HG03064 (cell line): ENCODE results near the gene PRKAG2.
"Not testable (repeated sequence)": the region's sequence is repeated elsewhere in the genome, so short reads cannot be mapped to it uniquely, and the experiment has no call there.

Experiments
- ATAC-seq: cut with Tn5 transposase; IDR thresholded peaks from one replicate; pipeline ENCODE4 v1.9.1; 2021; ENCODE audit warnings: low read depth; ENCODE audit not compliant: unreplicated experiment

PRKAG2 gene

GRCh38 chr7:151852486-151853396, 24.2 kb downstream of the PRKAG2 start:
- no peak for ATAC-seq

GRCh38 chr7:151851782-151852181, 25.1 kb downstream of the PRKAG2 start:
- ATAC-seq, result no peak

GRCh38 chr7:151851145-151851751, 25.7 kb downstream of the PRKAG2 start:
- no peak for ATAC-seq

GRCh38 chr7:151850491-151851124, 26.3 kb downstream of the PRKAG2 start:
- ATAC-seq, result no peak

GRCh38 chr7:151849879-151850260, 27.0 kb downstream of the PRKAG2 start:
- no peak for ATAC-seq

GRCh38 chr7:151849008-151849878, 27.7 kb downstream of the PRKAG2 start:
- ATAC-seq, result no peak

GRCh38 chr7:151847681-151848081, 29.2 kb downstream of the PRKAG2 start:
- ATAC-seq, result no peak

- ATAC-seq, result no peak
These were observed 29.8 kb downstream of the PRKAG2 start for GRCh38 chr7:151847136-151847535.

- no peak for ATAC-seq
These were observed 31.3 kb downstream of the PRKAG2 start for GRCh38 chr7:151845412-151846205.

GRCh38 chr7:151844825-151845200, 32.1 kb downstream of the PRKAG2 start:
- ATAC-seq, result no peak

GRCh38 chr7:151844071-151844824, 32.7 kb downstream of the PRKAG2 start:
- no peak for ATAC-seq

- ATAC-seq, result no peak
These were observed 33.7 kb downstream of the PRKAG2 start for GRCh38 chr7:151843181-151843580.

- not testable (repeated sequence) for ATAC-seq
These were observed 35.4 kb downstream of the PRKAG2 start for GRCh38 chr7:151841395-151842051.

- ATAC-seq, result no peak
These were observed 36.6 kb downstream of the PRKAG2 start for GRCh38 chr7:151840088-151840910.

- ATAC-seq, result no peak
These were observed 37.4 kb downstream of the PRKAG2 start for GRCh38 chr7:151839451-151839921.

- ATAC-seq, result peak; percentile 72
These were observed 38.0 kb downstream of the PRKAG2 start for GRCh38 chr7:151838861-151839381.

- ATAC-seq, result no peak
These were observed 38.8 kb downstream of the PRKAG2 start for GRCh38 chr7:151838072-151838471.
